PC-3 (cell line): Measurements from ENCODE around the gene LYPD5. TPM values are rescaled to one million over a fixed set of nuclear protein-coding genes. Genes with fewer than 3 reads are reported as not detected.

Source experiments
- ATAC-seq: fragments of 200-7000 bp; cut with Tn5 transposase; 2 replicates; pipeline ENCODE4 v1.9.1; 2020; ENCODE audit warnings: mild to moderate bottlenecking, moderate library complexity
- BruUV-seq: library from RNA; stranded (reverse); fragments of 400-500 nt; replicated peaks from 2 replicates; lab custom pipeline; 2021; lab: Mats Ljungman, UMichigan
- CTCF ChIA-PET: fragments of 300-600 bp; sonication (Branson Sonifier 250); formaldehyde crosslinking; loops from one replicate; lab custom pipeline; 2022; ENCODE audit warnings: antibody characterized with exemption; lab: Charles Lee
- POLR2A ChIA-PET: fragments of 300-600 bp; sonication (Branson Sonifier 250); formaldehyde crosslinking; loops from one replicate; lab custom pipeline; 2022; ENCODE audit warnings: antibody characterized with exemption; ENCODE audit not compliant: unreplicated experiment; lab: Charles Lee
- DNase-seq: peaks from one replicate; pipeline ENCODE4 v3.0.0-alpha.2; 2015
- H2AFZ ChIP-seq: fragments of 300-600 bp; sonication (generic); 2 replicates; pipeline ENCODE4 v1.6.0; 2016; ENCODE audit warnings: antibody characterized with exemption, low read length
- H3F3A ChIP-seq: fragments of 300-600 bp; sonication (generic); one replicate; pipeline ENCODE4 v1.6.0; 2017; ENCODE audit warnings: antibody characterized with exemption, low read length, control low read depth, mild to moderate bottlenecking; ENCODE audit not compliant: unreplicated experiment
- H3K27ac ChIP-seq: fragments of 300-600 bp; sonication (generic); 2 replicates; pipeline ENCODE4 v1.5.1; 2016; ENCODE audit warnings: mild to moderate bottlenecking, low read length
- H3K27me3 ChIP-seq: fragments of 300-600 bp; sonication (generic); 2 replicates; pipeline ENCODE4 v1.6.1; 2016; ENCODE audit warnings: low read length, mixed read lengths
- H3K36me3 ChIP-seq: fragments of 300-600 bp; sonication (generic); 2 replicates; pipeline ENCODE4 v1.6.1; 2016; ENCODE audit warnings: low read depth, mixed run types, low read length, mixed read lengths
- H3K4me1 ChIP-seq: fragments of 300-600 bp; sonication (generic); 2 replicates; pipeline ENCODE4 v1.5.1; 2016; ENCODE audit warnings: low read length; ENCODE audit not compliant: insufficient read depth
- H3K4me2 ChIP-seq: fragments of 300-600 bp; sonication (generic); 2 replicates; pipeline ENCODE4 v1.6.0; 2016; ENCODE audit warnings: low read length
- H3K4me3 ChIP-seq: fragments of 300-600 bp; sonication (generic); 2 replicates; pipeline ENCODE4 v1.5.1; 2016; ENCODE audit warnings: mild to moderate bottlenecking, low read length, mixed read lengths
- H3K79me2 ChIP-seq: fragments of 300-600 bp; sonication (generic); 2 replicates; pipeline ENCODE4 v1.6.1; 2017; ENCODE audit warnings: low read length, mixed read lengths
- H3K9ac ChIP-seq: fragments of 300-600 bp; sonication (generic); 2 replicates; pipeline ENCODE4 v1.6.0; 2016; ENCODE audit warnings: mild to moderate bottlenecking, low read length
- H3K9me2 ChIP-seq: fragments of 300-600 bp; sonication (generic); replicated peaks from 2 replicates; pipeline ENCODE4 v1.6.1; 2016; ENCODE audit warnings: mixed run types, low read length, mixed read lengths
- H3K9me3 ChIP-seq: fragments of 300-600 bp; sonication (generic); 2 replicates; pipeline ENCODE4 v1.6.1; 2016; ENCODE audit warnings: low read length, mixed read lengths
- H4K20me1 ChIP-seq: fragments of 300-600 bp; sonication (generic); 2 replicates; pipeline ENCODE4 v1.6.1; 2016; ENCODE audit warnings: low read length, mixed read lengths
- CTCF ChIP-seq: fragments of 300-600 bp; sonication (generic); conservative IDR thresholded peaks from 2 replicates; pipeline ENCODE4 v1.5.1; 2017; ENCODE audit warnings: antibody characterized with exemption, low read depth, mild to moderate bottlenecking, low read length
- EZH2 ChIP-seq: fragments of 300-600 bp; sonication (generic); IDR thresholded peaks from one replicate; pipeline ENCODE4 v1.6.1; 2017; ENCODE audit warnings: antibody characterized with exemption, mild to moderate bottlenecking, low read length; ENCODE audit not compliant: unreplicated experiment
- EZH2phosphoT487 ChIP-seq: fragments of 300-600 bp; sonication (generic); IDR thresholded peaks from 2 replicates; pipeline ENCODE4 v1.6.1; 2018; ENCODE audit warnings: mild to moderate bottlenecking, antibody characterized with exemption, low read length, borderline replicate concordance
- intact Hi-C: fragments of 100-400 bp; cut with micrococcal nuclease; formaldehyde crosslinking; loops from 2 replicates; pipeline ENCODE4 v1.9.0; 2023
- total RNA-seq: library from RNA; depleted of rRNA; stranded (reverse); fragments of >200 nt; gene quantifications from 2 replicates; pipeline ENCODE4 v1.2.3, GENCODE V29; 2014

Gene LYPD5
- total RNA-seq, 1 experiment from 2014 or later: 6.8 TPM

DNA sequence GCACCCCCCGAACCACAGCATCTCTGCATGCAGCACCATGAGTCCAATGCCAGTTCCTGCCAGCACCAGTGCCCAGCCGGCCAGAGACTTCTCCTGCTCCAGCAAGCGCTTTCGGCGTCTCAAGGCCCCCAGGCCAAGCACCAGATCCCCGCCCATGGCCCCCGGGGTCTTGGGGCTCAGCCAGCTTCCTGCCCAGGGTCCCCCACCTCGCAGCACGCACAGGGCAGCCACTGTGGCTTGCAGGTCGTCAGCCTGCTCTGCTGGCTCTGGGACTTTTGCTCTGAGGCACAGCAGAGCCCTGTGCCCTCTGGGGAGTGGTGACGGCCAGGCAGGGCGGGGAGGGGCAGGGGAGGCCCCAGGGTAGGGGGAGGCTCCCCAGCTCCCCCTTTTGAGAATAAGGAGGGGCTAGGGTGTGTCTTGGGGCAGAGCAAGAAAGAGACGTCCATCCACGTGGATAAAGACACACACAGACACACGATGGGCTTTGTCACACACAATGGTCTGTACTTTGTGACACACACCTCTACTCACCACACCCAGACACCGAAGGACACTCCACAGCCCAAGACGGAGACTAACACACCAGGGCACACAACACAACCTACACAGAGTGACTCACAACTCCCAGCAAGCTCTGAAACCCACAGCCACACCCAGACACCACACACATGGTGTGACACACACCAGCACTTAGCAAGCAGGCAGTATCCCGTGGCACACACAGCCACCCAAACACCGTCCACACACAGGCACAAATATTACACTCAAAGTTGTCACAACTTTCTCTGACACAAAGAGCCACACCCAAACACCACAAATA lies 21.3 kb downstream of the LYPD5 start, which contains the start of gene KCNN4:
Gene KCNN4 (minus strand): TSS at position 268 of the 820 bp plus-strand sequence. CDS start 112 bp downstream, at position 156.
- peak; percentile 77 for DNase-seq
- Histone ChIP-seq H3K79me2 (peaks cover 43% of the 10 kb centered on the region), H3K27ac (peak within 1 kb of the TSS; percentile 88), H2AFZ (peak within 1 kb of the TSS; percentile 11), H3F3A (no peaks in the 10 kb centered on the region), H3K9me2 (no peaks in the 10 kb centered on the region), H3K9ac (peak within 1 kb of the TSS; percentile 87), H3K4me3 (peak within 1 kb of the TSS; percentile 80), H4K20me1 (no peaks in the 10 kb centered on the region), H3K4me2 (peak within 1 kb of the TSS; percentile 96), H3K9me3 (no peaks in the 10 kb centered on the region), H3K27me3 (no peaks in the 10 kb centered on the region), H3K36me3 (no peaks in the 10 kb centered on the region), H3K4me1 (peaks cover 60% of the 10 kb centered on the region)
- peak; percentile 56 for ATAC-seq
- intact Hi-C loops: no loop called here
- POLR2A ChIA-PET: interaction anchor here (1.9 kb wide), 1 partner anchor 16 kb away, joined by 4 read pairs; no protein-coding TSS in a partner anchor
- no peak for TF ChIP-seq EZH2phosphoT487
- TF ChIP-seq CTCF: no peak
- TF ChIP-seq EZH2: no peak
- CTCF ChIA-PET: interaction anchor here (0.6 to 2.2 kb wide), 3 partner anchors 12 to 98 kb away, joined by 4 to 7 read pairs (median 5); no protein-coding TSS in a partner anchor
- TSS peak; percentile 63 for BruUV-seq

- no peak for ATAC-seq
- DNase-seq: peak; percentile 33
Measured at GRCh38 chr19:43779820-43780219, 22.4 kb downstream of the LYPD5 start.

More at GRCh38 chr19:43779820-43780219, 22.4 kb downstream of the LYPD5 start:
- H3K4me3 ChIP-seq: peak overlapping the region; percentile 80
- H3F3A ChIP-seq: no peaks in the 10 kb centered on the region
- peak overlapping the region; percentile 88 for H3K27ac ChIP-seq
- no peaks in the 10 kb centered on the region for H4K20me1 ChIP-seq
- POLR2A ChIA-PET: no interaction called here
- H3K9ac ChIP-seq: peak overlapping the region; percentile 87
- no peaks in the 10 kb centered on the region for H3K9me2 ChIP-seq
- H2AFZ ChIP-seq: no peak overlapping the region
- CTCF ChIA-PET: interaction anchor here (2.2 kb wide), 1 partner anchor 11 kb away, joined by 7 read pairs; no protein-coding TSS in a partner anchor
- peaks cover 50% of the 10 kb centered on the region for H3K4me1 ChIP-seq
- H3K79me2 ChIP-seq: peaks cover 47% of the 10 kb centered on the region
- H3K9me3 ChIP-seq: no peaks in the 10 kb centered on the region
- H3K27me3 ChIP-seq: no peaks in the 10 kb centered on the region
- no peaks in the 10 kb centered on the region for H3K36me3 ChIP-seq
- intact Hi-C loops: no loop called here
- TF ChIP-seq EZH2phosphoT487 (no peak), CTCF (peak; percentile 45; the same call in 1 of the 2 replicates), EZH2 (no peak)
- BruUV-seq: no TSS peak
- peak overlapping the region; percentile 96 for H3K4me2 ChIP-seq
